Mesenteric fat pad (tissue), 1 donor: ENCODE data around the gene HIVEP3. TPM values are rescaled to one million over a fixed set of nuclear protein-coding genes. Genes with fewer than 3 reads are reported as not detected.

Source experiments
- DNase-seq: peaks from one replicate; pipeline ENCODE4 v3.0.0-alpha.2; 2020; ENCODE audit warnings: low spot score
- total RNA-seq: library from RNA; stranded (reverse); fragmentation: NEBNext Ultra II Directional; extraction: Animal tissue kit (Norgen Biotek cat#: 25700); gene quantifications from one replicate; pipeline ENCODE4 v1.2.1, GENCODE V29; 2021
- donor health status: DM: yes; HTN: yes; CAD: no.

The HIVEP3 gene
- total RNA-seq, 1 donor from 2014 or later: 19.9 TPM

DNA sequence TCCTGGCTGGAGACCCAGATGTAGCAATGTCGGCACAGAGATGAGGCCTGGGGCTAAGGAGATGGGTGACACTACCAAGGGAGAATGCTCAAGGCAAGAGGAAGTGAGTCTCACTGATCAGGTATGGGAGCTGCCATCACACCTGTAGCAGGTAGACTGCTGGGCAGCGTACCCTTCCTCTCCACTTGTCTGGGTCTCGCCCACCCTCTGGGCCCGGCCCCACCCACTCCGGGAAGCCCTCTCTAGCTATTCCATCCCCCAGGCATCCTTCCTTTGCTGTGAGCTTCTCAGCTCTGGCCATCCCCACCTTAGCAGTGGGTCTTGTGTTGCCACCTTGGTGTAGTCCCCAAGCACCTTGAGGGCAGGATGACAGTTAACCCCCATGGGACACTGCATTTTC lies 346.5 kb downstream of the HIVEP3 start:
- no peak for DNase-seq

DNA sequence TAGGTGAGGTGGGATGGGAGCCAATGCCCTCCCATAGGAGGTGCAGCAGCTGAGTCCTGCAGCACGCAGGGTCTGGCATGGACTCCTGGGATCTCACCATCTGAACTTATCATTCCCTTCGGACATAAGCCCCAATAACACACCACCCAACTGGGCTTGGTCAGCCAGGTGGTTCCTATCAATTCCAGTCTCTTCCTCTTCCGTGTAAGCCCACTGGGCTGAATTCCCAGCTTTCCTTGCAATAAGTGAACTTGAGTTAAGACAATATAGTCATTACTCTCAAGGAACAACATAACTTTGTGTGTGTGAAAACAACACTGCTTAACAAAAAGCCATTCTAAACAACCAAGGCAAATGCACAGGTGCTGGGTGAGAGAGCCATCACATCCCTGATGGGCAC lies 347.7 kb downstream of the HIVEP3 start:
- DNase-seq: no peak

DNA sequence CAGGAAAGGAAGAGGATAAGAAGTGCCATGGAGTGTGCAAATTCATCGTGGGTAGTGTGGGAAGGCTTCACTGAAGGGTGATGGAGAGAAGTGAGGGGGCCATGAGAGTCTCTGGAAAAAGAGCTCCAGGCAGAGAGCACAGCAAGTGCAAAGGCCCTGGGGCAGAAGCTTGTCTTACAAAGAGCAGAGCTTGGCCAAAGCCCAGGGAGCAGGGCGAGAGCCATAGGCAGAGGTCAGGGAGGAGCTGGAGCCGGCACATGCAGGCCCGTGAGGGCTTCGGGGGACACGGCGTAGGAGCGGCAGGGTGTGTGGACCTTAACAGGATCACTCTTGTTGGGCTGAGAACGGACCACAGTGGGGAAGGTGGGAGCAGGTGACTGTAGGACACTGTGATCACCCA lies 350.5 kb downstream of the HIVEP3 start:
- no peak for DNase-seq

DNA sequence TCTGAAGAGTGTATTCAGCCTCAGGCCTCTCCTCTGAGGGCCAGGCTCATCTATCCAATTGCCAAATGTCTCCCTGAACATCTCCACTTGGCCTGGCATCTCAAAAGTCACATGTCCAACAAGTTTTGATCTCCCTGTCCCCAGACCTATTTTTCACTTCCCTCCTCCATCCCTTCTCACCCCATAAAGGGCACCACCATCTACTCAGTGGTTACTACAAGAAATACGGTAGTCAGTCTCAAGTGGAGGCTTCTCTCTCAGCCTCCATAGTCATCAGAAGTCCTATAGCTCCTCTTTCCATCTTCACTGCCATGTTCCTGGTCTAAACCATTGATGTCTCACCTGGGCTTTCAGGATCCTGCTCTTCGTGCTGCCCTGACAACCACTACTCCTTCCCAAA lies 351.8 kb downstream of the HIVEP3 start:
- DNase-seq: no peak

DNA sequence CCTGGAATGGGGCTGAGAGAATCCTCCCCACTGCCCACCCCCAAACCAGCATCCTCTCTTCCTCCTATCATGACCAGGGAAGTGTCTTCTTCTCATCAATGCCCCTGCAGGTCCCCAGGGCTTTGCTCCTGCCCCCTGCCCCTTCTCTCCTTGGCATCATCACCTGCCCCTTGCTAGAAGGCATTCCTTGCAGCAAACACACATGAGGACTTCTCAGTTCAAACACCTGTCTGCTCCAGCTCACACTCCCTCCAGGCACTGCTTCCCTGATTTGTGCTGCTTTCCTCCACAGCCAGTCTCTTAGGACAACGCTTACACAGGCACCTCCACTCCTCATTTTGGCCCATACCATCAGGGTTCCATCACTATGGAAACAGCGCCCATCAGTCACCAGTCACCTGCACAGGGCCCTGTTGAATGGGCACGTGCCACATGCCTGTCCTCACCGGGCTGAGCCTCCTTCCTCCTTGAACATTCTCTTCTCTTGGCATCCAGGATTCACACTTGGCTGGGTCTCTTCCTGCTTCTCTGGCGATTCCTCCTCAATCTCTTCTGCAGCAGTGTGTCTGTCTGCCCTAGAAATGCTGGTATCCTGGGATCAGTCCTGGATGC lies 352.3 kb downstream of the HIVEP3 start:
- DNase-seq: no peak

DNA sequence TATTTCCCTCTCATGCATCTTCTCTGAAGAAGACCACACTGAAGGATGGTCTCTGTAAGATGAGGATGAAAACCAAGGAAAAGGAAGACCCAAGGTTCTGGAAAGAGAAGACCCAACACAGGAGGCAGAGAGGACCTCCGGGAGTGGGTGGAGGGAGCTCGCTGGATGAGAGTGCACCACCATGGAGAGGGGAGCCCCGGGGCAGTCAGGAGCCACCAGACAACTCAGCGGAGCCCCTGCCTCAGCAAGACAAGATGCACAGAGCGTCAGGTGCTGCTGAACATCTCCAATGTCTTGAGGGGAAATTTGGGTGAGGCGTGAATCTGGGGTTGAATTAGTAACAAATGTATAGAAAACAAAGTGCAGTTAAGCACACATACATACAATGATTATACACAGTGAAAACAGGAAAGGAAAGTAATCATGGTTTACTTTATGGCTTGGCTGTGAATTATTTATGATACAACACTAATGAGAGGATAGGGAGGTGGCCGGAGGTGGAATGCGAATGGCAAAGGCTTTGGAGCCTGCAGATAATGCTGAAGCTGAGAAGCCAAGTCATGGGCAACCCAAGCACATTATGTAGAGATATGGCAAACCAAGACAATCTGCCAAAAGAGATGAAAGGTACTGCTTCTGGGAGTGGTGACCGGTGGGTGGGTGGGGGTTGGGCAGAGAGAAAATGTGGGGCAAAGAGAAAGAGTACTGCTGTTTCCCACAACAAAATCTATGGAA lies 353.8 kb downstream of the HIVEP3 start:
- DNase-seq: no peak

DNA sequence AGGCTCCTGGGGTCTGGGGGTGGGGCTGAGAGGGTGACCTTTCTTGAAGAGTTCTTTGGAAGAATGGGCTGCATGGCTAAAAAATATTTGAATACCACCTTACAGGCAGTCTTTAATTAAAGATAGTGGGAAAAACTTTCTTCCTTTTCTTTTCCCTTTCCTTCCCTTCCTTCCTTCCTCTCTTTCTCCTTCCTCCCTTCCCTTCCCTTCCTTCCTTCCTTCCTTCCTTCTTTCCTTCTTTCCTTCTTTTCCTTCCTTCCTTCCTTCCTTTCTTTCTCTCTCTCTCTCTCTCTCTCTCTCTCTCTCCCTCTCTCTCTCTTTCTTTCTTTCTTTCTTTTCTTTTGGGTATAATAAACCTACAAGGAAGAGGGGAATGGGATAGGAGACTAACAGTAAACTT lies 356.4 kb downstream of the HIVEP3 start:
- DNase-seq: no peak

DNA sequence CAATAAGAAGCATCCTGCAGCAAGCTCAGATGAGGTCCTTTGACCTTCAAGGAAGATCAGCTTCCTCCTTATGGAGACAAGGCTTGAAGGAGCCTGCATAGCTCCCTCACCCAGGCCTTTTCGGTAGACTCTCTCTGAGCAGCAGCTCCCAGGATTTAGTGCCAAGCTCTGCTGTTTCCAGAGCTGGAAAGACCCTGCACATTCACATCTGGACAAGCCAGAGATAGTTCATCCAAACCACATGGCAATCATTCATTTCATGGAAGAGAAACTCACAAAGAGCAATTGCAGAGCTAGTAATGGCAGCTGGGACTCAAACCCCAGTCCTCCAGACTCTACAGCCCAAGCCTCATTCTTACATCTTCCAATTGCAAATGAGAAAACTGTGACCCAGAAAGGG lies 357.8 kb downstream of the HIVEP3 start:
- DNase-seq: no peak

DNA sequence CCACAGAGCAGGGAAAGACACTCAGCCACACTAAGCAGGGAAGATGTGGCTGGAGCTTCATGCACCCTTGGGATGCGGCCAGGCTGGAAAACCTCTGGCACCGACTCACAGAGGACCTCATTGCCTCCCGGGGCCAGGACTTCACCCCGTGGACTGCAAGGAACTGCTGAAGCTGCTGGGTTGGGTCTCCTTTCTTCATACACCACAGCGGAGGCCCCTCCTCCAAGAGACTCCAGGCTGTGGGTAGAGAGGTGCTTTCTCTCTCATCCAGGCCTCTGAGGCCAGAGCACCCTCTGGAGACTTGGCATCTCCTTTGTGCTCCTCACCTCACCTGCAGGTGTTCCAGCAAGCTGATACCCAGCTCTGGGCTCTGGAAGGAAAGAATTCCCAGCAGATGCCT lies 358.2 kb downstream of the HIVEP3 start:
- DNase-seq: no peak

DNA sequence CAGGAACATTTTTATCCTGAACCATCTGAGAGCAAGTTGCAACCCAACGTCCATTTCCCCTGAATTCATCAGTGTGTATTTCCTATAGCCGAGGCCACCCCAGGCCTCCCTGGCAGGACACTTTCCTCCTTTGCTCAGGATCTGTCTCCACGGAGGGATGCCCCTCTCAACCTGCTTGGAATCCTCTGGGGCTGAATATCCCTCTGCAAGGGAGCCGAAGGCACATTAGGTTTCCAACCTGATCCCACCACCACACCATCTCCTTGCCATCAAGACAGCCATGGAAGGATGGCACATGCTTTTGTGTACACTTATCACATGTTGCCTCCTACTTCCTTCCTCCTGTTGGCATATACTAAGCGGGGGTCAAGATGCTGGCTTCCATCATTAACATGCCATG lies 359.4 kb downstream of the HIVEP3 start:
- DNase-seq: peak; percentile 37

DNA sequence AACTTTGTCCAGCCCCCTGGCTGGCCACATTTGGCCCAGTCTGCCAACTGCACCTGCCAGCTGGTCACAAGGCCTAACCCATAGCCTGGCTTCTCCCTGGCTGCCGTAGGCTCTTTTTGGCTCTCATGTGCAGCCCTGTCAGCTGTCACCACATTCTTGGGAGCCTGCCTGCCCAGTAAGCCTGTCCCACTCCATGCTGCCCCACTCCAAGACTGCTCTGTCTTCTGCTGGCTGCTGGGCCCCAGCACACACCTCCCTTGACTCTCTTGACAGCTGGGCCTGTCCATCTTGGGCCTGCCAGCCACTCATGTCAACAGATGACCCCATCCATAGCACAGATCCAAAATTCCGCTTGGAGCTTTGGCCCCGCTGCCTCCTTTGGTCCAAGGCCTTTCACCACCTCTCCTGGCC lies 360.0 kb downstream of the HIVEP3 start:
- peak; percentile 62 for DNase-seq

DNA sequence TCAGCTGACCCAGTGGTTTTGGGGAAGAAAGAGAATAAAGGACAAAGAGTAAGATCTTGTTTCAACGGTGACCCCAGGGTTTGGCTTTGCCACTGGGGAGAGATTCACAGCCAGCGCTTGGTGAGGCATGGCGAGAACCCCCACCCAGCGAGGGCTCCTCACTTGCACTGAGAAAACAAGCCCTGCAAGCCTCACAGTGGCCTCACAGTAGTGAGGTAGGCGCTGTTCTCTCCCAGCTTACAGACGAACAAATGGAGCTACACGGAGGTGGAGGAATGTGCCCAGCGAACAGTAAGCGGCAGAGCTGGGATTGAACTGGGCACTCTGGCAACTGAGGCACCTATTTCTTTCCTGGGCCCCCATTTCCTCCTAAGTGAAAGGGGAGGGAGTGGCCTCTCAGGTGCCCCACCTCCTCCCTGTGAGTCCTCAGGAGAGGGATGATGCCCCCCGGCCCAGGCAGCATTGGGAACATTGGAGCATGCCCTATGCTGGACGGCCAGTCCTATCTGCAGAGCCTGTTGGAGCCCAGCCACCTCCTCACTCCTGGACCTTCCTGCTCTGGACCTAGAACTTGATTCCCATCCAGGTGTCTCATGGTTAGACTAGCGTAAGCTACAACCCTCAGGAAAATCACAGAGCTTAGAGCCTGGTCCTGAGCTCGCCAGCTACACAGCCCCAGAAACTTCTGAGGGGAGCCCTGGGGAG lies 360.8 kb downstream of the HIVEP3 start:
- peak; percentile 83 for DNase-seq

DNA sequence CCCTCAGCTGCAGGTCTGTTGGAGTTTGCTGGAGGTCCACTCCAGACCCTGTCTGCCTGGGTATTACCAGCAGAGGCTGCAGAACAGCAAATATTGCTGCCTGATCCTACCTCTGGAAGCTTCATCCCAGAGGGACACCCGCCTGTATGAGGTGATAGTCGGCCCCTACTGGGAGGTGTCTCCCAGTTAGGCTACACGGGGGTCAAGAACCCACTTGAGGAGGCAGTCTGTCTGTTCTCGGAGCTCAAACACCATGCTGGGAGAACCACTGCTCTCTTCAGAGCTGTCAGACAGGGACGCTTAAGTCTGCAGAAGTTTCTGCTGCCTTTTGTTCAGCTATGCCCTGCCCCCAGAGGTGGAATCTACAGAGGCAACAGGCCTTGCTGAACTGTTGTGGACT lies 364.0 kb downstream of the HIVEP3 start:
- peak; percentile 55 for DNase-seq

DNA sequence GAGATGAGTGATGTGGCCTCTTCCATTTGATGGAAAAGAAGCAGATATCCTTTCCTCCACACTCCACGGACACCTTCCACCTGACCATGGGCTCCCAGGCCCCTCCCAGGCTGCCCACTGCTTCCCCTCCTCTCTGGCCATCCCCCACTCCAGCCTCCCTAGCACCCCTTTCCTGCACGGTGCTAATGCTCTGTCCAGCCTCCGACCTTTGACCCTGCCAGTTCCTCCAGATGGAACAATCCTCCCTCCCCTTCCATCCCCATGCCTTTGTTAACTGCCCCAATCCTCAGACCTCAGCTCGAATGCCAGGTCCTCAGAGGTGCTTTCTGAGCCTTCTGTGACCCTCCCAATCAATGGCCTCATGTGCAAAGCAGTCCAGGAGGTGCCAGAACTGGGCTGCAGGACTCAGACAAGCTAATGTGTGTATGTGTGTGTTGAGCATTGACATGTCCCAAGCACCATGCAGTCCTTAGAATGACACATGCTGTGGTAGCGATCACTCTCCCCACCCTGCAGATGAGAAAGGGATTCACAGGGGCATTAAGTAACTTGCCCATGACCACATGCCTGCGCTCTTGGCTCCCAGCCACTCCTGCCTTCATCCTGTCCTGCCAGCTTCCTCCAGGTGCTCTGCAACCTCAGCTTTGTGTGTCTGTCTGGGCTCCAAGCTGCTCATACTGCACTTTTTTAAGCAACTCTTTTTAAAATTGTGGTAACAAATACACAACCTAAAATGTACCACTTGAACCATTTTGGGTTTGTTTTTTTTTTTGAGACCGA lies 370.8 kb downstream of the HIVEP3 start:
- peak; percentile 72 for DNase-seq

DNA sequence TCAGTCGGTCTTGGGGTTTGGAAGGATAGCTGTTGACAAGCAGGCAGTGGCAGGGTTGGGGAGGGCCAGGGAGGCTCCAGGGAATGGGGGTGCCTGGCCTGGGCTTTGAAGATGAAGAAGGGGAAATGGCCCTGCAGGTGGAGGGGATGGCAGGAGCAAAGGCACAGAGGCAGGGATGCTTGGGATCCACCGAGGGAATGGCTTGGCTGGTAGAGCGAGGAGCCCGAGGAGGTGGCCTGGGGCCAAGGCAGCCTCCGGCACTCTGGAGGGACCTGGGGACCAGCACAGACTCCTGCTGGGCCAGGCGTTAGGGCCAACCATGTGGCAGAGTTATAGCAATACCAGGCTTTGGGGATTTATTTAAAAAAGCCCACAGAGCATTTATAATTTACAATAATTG lies 371.4 kb downstream of the HIVEP3 start:
- DNase-seq: peak; percentile 26

DNA sequence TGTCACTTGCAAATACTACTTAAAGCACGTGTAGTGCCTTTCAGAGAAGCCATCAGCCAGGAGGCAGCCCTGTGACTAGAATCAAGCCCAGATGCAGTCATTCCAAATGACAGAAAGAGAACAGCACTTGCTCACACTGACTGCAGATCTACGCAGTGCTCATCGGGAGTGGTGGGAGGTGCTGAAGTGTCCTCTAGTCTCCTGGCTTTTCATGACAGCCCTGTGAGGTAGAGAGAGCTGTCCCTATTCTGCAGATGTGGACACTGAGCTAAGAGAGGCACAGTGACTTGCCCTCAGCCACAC lies 371.9 kb downstream of the HIVEP3 start:
- DNase-seq: peak; percentile 45

DNA sequence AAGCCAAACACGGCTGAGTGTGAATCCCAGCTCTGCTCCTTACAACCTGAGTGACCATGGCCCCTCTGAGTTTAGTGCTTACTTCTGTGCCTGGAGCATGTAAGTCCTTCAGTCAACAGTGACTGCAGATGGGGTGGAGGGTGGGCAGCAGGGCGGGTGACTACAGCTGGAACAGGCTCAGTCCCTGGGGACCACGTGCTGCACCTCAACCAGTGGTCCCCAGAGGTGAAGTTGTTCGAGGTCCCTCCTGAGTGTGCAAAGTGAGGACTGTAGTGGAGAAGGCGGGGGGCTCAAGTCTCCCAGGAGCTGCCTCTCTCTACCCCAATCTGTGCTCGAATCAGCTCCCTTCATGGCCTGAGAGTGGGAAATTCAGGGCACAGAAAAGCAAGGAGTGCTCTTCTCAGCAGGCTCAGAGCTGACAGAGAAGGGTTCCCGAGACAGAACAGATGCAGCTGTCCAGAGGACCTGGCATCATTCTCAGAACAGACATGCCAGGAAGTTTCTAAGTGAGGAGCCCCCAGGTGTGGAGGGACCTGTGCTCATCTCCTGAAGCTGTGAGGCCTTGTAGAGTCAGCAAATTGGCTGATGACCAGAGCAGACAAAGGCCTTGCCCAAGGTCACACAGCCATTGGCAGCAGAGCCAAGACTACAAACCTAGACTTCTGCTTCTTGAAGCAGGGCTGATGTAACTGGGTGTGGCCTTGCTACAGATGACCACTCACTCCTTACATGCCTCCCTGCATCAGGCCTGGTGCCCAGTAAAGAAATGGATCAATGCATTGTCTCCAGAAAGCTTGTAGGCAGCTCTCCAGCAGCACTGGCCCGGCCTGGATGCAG lies 372.5 kb downstream of the HIVEP3 start:
- peak; percentile 43 for DNase-seq

DNA sequence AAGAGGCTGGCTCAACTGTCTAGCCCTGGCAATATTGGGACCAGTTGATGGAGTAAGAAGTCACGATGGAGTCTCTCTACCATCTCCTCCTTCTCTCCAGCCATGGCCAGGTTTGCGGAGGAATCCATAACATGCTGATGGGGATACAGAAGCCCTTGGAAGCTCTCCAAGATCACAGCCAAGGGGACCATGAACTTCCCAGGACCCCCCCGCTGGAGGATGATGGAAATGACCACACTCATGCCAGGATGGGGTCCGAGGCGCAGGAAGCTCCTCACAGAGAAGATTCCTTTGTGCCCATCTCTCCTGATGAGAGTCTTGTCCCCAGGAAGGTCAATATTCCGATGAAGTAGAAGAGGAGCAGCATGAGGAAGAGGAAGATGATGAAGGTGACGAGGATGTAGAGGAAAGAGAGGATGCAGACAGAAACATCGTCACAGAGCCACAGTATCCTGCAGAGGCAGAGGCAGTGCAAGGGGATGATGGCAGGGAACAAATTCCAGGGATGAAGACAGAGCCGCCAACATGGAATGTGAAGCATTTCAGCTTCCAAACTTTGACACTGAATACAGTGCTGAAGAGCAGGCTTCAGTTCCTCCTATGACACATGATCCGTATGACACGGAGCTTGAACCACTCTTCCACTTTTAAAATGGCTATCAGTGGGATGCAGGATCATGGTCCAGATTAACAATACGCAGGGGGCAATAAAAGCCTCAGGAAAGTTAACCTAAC lies 376.4 kb downstream of the HIVEP3 start:
- DNase-seq: peak; percentile 76

DNA sequence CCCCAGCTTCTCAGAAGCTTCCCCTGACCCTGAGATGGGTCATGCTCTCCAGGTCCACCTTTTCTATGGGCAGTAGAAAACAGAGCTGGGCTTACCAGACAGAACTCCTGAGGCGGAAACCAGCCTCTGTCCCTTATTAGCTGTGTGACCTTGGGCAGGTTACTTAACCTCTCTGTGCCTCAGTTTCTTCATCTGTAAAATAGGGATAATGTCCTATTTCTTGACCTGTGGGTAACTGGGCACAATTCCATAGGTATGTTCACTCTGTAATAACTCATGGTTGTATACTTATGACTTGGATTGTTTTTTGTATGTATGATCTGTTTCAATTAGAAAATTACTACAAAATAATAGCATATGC lies 377.1 kb downstream of the HIVEP3 start:
- no peak for DNase-seq

DNA sequence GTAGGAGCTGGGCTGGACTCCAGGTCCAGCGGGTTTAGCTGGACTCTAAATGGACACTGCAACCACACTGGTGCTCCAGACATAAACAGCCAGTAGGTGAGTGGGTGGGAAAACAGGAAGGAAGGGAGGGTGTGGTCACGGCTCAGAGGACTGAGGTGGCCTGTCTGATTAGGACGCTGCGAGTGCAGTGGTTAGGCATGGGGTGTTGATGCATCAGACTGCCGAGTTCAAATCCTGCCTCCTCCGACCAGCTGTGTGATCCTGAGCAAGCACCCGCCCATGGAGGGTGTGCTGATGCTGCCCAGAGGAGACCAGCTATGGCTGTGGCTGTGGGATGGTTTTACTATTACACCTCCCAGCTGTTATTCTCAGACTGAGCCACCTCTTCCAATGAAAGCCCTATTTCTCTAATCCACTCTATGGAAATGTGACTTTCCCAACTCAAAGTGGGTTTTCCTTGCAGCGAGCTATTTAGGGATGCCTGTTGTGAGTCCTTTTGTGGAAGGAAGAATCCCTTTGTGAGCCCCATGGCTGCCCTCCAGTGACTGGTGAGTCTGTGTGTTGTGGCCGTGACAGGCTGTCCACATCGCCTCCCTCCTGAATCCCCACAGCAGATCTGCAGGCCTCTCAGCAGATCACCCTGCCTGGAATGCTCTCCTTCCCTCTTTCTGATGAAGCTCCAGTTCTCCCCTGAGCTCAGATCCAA lies 377.7 kb downstream of the HIVEP3 start:
- peak; percentile 69 for DNase-seq
